Upper lobe of left lung (tissue), 6 donors: ENCODE results near the gene TRAPPC3L. TPM values are rescaled to one million over a fixed set of nuclear protein-coding genes. Genes with fewer than 3 reads are reported as not detected.

Source experiments
- ATAC-seq, 2 donors: fragments of 200-7000 bp; cut with Tn5 transposase; one replicate each; pipeline ENCODE4 v1.9.1; 2022; ENCODE audit warnings: mild to moderate bottlenecking in 2 of 2, moderate library complexity in 2 of 2; ENCODE audit not compliant: low FRiP score in 2 of 2
- DNase-seq, 2 donors: peaks; one replicate each; pipeline ENCODE4 v3.0.0-alpha.2; 2019 to 2020
- H3K27ac ChIP-seq, 4 donors: fragments of 200-600 bp; sonication (generic); one replicate each; pipeline ENCODE4 v1.5.1; 2016 to 2019
- H3K27me3 ChIP-seq, 4 donors: fragments of 200-600 bp; sonication (generic); one replicate each; pipeline ENCODE4 v1.5.1; 2017 to 2019
- H3K36me3 ChIP-seq, 4 donors: fragments of 200-600 bp; sonication (generic); one replicate each; pipeline ENCODE4 v1.5.1; 2016 to 2019
- H3K4me1 ChIP-seq, 4 donors: fragments of 200-600 bp; sonication (generic); one replicate each; pipeline ENCODE4 v1.5.1; 2018 to 2019
- H3K4me3 ChIP-seq, 4 donors: fragments of 200-600 bp; sonication (generic); one replicate each; pipeline ENCODE4 v1.5.1; 2017 to 2019; ENCODE audit warnings: mild to moderate bottlenecking in 2 of 4, moderate library complexity in 1 of 4
- H3K9me3 ChIP-seq, 4 donors: fragments of 200-600 bp; sonication (generic); one replicate each; pipeline ENCODE4 v1.5.1; 2018 to 2019
- EP300 ChIP-seq, 4 donors: sonication (generic); formaldehyde crosslinking; IDR thresholded peaks; one replicate each; pipeline ENCODE4 v1.5.1; 2017; ENCODE audit warnings: antibody characterized with exemption in 4 of 4, control low read depth in 2 of 4
- POLR2A ChIP-seq, 4 donors: fragments of 450-650 bp; IDR thresholded peaks; one replicate each; pipeline ENCODE4 v1.5.1; 2016 to 2017; ENCODE audit warnings: antibody characterized with exemption in 4 of 4, mild to moderate bottlenecking in 2 of 4
- POLR2AphosphoS5 ChIP-seq, 2 donors: sonication (generic); formaldehyde crosslinking; IDR thresholded peaks; one replicate each; pipeline ENCODE4 v1.5.1; 2017; ENCODE audit warnings: antibody characterized with exemption in 2 of 2
- WGBS, 2 donors: methylation state at CpG; one replicate each; pipeline ENCODE4 v1.1.5; 2017 to 2018; 5-methylcytosine and 5-hydroxymethylcytosine counted together
- total RNA-seq, 6 donors: library from RNA; depleted of rRNA in 4 of 6; stranded (reverse); fragments of >200 nt in 4 of 6; gene quantifications; one replicate each; pipeline versions ENCODE4 v1.1.0 to v1.2.1, GENCODE V29; 2016 to 2021
- TF ChIP-seq, protein P1 (sequence below), 6 experiments: fragments of 450-650 bp in 4 of 6; fragments of 200-600 bp in 2 of 6; sonication (generic) in 2 of 6; IDR thresholded peaks; one replicate each; pipeline ENCODE4 v1.5.1; 2016 to 2019; ENCODE audit warnings: antibody characterized with exemption in 6 of 6
- donor health status: DM: no; HTN: no; CAD: no; lungs with moderate emphysema.
- donor health status: DM: no; HTN: yes; CAD: no; lungs with severe emphysema.

Gene TRAPPC3L
- total RNA-seq, 6 donors from 2014 or later, result 0.20 to 1.4 (median 0.29) TPM; not detected in 3

DNA sequence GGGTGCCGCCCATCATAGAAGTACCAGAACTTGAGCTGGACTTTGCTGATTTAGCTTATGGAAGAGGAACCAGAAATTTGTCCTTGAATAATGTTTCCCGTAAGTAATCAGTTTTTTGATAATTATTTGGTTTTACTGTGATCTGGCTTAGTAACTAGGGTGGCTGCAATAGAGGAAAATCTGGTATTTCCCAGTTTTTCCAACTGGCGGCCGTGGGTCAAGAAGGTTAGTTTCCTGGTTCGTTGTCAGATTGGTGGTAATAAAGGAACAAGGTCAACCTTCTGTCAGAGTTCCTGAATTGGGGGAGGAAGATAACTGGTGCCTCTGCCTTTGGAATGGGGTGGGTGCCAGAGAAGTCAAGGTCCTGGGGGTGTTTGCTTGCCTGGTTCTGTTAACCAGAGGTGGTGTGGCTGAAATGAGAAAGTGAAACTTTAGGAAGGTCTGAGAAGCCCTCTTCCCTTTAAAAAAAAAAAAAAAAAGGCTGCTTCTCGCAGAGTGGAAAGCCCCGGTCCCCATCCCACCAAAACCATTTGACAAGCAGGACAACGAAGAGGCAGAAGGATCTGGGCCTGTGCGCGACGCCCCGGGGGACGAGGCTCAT is 84.1 kb downstream of the TRAPPC3L start, which contains the start of gene CALHM6:
Gene CALHM6 (plus strand): TSS at position 45 of the 601 bp plus-strand sequence. CDS start 555 bp downstream, at position 600.
- TF ChIP-seq POLR2A (IDR thresholded peaks at IDR 0.05) (no peak), POLR2AphosphoS5 (IDR thresholded peaks at IDR 0.05) (no peak), EP300 (IDR thresholded peaks at IDR 0.05) (no peak)
- TF ChIP-seq, protein P1, sequence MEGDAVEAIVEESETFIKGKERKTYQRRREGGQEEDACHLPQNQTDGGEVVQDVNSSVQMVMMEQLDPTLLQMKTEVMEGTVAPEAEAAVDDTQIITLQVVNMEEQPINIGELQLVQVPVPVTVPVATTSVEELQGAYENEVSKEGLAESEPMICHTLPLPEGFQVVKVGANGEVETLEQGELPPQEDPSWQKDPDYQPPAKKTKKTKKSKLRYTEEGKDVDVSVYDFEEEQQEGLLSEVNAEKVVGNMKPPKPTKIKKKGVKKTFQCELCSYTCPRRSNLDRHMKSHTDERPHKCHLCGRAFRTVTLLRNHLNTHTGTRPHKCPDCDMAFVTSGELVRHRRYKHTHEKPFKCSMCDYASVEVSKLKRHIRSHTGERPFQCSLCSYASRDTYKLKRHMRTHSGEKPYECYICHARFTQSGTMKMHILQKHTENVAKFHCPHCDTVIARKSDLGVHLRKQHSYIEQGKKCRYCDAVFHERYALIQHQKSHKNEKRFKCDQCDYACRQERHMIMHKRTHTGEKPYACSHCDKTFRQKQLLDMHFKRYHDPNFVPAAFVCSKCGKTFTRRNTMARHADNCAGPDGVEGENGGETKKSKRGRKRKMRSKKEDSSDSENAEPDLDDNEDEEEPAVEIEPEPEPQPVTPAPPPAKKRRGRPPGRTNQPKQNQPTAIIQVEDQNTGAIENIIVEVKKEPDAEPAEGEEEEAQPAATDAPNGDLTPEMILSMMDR (IDR thresholded peaks at IDR 0.05), result no peak
- H3K9me3 ChIP-seq, result no peaks in the 10 kb centered on the region
- H3K27me3 ChIP-seq, result no peaks in the 10 kb centered on the region
- peak within 1 kb of the TSS in 3 of 4 donors; percentile 30 to 58 (median 57) for H3K27ac ChIP-seq
- peak within 1 kb of the TSS; percentile 12 to 61 (median 49) for H3K4me3 ChIP-seq
- 38 to 45% methylated on average over 13 of the region's 13 CpGs for WGBS, 2 donors
- DNase-seq (no peak), ATAC-seq (peak in 1 of 2 donors; percentile 28)
- no peaks in the 10 kb centered on the region for H3K36me3 ChIP-seq
- peaks cover 11 to 20% (median 15%) of the 10 kb centered on the region in 4 donors for H3K4me1 ChIP-seq

GRCh38 chr6:116459927-116460326 is 85.6 kb downstream of the TRAPPC3L start:
- no peak overlapping the region for H3K4me3 ChIP-seq
- no peaks in the 10 kb centered on the region for H3K27me3 ChIP-seq
- WGBS, 2 donors, result 90 to 93% methylated on average over 4 of the region's 4 CpGs
- no peak overlapping the region for H3K27ac ChIP-seq
- H3K36me3 ChIP-seq, result no peaks in the 10 kb centered on the region
- TF ChIP-seq POLR2AphosphoS5 (IDR thresholded peaks at IDR 0.05) (no peak), EP300 (IDR thresholded peaks at IDR 0.05) (no peak), POLR2A (IDR thresholded peaks at IDR 0.05) (no peak)
- TF ChIP-seq, protein P1 (IDR thresholded peaks at IDR 0.05), result no peak
- no peaks in the 10 kb centered on the region for H3K9me3 ChIP-seq
- H3K4me1 ChIP-seq, result peaks cover 11 to 20% (median 13%) of the 10 kb centered on the region in 4 donors
- ATAC-seq, result no peak
- no peak for DNase-seq

DNA sequence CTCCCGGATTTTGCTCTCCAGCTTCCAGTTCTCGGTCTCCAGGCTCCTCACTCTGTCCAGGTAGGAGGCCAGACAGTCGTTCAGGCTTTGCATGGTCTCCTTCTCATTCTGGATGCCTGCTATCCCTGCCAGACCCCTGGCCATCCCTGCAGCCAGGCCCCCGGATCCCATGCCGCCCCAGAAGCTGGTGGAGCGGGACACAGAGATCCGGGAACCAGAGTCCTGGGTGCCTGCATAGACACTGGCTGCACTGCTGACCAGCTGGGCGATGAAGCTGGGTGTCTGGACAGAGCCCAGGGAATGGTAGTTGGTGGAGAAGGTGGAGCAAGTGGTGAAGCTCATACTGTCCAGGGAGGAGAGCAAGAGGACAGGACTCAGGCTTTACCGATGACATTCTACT is 87.2 kb downstream of the TRAPPC3L start:
- Histone ChIP-seq H3K27ac (no peak overlapping the region), H3K4me3 (no peak overlapping the region), H3K9me3 (no peaks in the 10 kb centered on the region), H3K36me3 (no peaks in the 10 kb centered on the region), H3K27me3 (no peaks in the 10 kb centered on the region), H3K4me1 (peaks cover 8 to 20% (median 10%) of the 10 kb centered on the region in 4 donors)
- ATAC-seq, result no peak
- DNase-seq, result peak in 1 of 2 donors; percentile 37
- 92 to 93% methylated on average over 7 to 9 of the region's 9 CpGs for WGBS, 2 donors
- TF ChIP-seq, protein P1 (IDR thresholded peaks at IDR 0.05), result no peak
- TF ChIP-seq POLR2AphosphoS5 (IDR thresholded peaks at IDR 0.05), result no peak
- no peak for TF ChIP-seq POLR2A (IDR thresholded peaks at IDR 0.05)
- TF ChIP-seq EP300 (IDR thresholded peaks at IDR 0.05), result no peak

GRCh38 chr6:116456927-116457326 is 88.6 kb downstream of the TRAPPC3L start:
- Histone ChIP-seq H3K27me3 (no peaks in the 10 kb centered on the region), H3K9me3 (no peaks in the 10 kb centered on the region), H3K27ac (no peak overlapping the region), H3K36me3 (no peaks in the 10 kb centered on the region), H3K4me1 (peaks cover 3 to 12% (median 3%) of the 10 kb centered on the region in 4 donors), H3K4me3 (no peak overlapping the region)
- WGBS, 2 donors, result 78 to 89% methylated on average over 2 of the region's 2 CpGs
- TF ChIP-seq POLR2AphosphoS5 (IDR thresholded peaks at IDR 0.05) (no peak), EP300 (IDR thresholded peaks at IDR 0.05) (no peak), POLR2A (IDR thresholded peaks at IDR 0.05) (no peak)
- TF ChIP-seq, protein P1 (IDR thresholded peaks at IDR 0.05), result no peak
- DNase-seq (no peak), ATAC-seq (peak in 1 of 2 donors; percentile 28)

GRCh38 chr6:116456106-116456505 is 89.4 kb downstream of the TRAPPC3L start:
- Histone ChIP-seq H3K9me3 (no peaks in the 10 kb centered on the region), H3K27ac (no peak overlapping the region), H3K36me3 (no peaks in the 10 kb centered on the region), H3K27me3 (no peaks in the 10 kb centered on the region), H3K4me1 (peaks cover 0 to 7% (median 5%) of the 10 kb centered on the region in 4 donors), H3K4me3 (no peak overlapping the region)
- DNase-seq (no peak), ATAC-seq (no peak)
- TF ChIP-seq, protein P1 (IDR thresholded peaks at IDR 0.05), result no peak
- no peak for TF ChIP-seq POLR2AphosphoS5 (IDR thresholded peaks at IDR 0.05)
- no peak for TF ChIP-seq POLR2A (IDR thresholded peaks at IDR 0.05)
- TF ChIP-seq EP300 (IDR thresholded peaks at IDR 0.05), result no peak
- 87 to 89% methylated on average over 3 of the region's 3 CpGs for WGBS, 2 donors
